Measurements from ENCODE around the gene ASH1L. TPM values are rescaled to one million over a fixed set of nuclear protein-coding genes. Genes with fewer than 3 reads are reported as not detected.
"Not testable (repeated sequence)": the region's sequence is repeated elsewhere in the genome, so short reads cannot be mapped to it uniquely, and the experiment has no call there.

Gene ASH1L
- polyA plus RNA-seq, 1 donor, result 30.1 TPM

- H3K36me3 ChIP-seq (ENCODE audit: control insufficient read depth, insufficient read depth, low read length), result peaks cover 5% of the 10 kb centered on the region
These were observed 44.1 kb downstream of the ASH1L start for GRCh38 chr1:155518484-155518883.

GRCh38 chr1:155514582-155515187 lies 47.9 kb downstream of the ASH1L start:
- H3K4me1 ChIP-seq (ENCODE audit: control insufficient read depth, insufficient read depth, low read length), result no peaks in the 10 kb centered on the region
- H3K36me3 ChIP-seq (ENCODE audit: control insufficient read depth, insufficient read depth, low read length), result peaks cover 17% of the 10 kb centered on the region
- no peaks in the 10 kb centered on the region for H3K9me3 ChIP-seq (ENCODE audit: control insufficient read depth, low read depth, low read length)
- no peak for DNase-seq
- H3K4me3 ChIP-seq (ENCODE audit: low read length), result no peak overlapping the region
- WGBS (ENCODE audit: insufficient coverage, low lambda C conversion rate), result 82% methylated on average over 2 of the region's 14 CpGs
- no peaks in the 10 kb centered on the region for H3K27me3 ChIP-seq (ENCODE audit: control insufficient read depth, insufficient read depth, low read length)
- H3K27ac ChIP-seq (ENCODE audit: low read length), result no peak overlapping the region

More at GRCh38 chr1:155518484-155518883, 44.1 kb downstream of the ASH1L start:
- H3K9me3 ChIP-seq (ENCODE audit: control insufficient read depth, low read depth, low read length), result no peaks in the 10 kb centered on the region
- no peak overlapping the region for H3K27ac ChIP-seq (ENCODE audit: low read length)
- no peak for DNase-seq
- no peaks in the 10 kb centered on the region for H3K27me3 ChIP-seq (ENCODE audit: control insufficient read depth, insufficient read depth, low read length)
- WGBS (ENCODE audit: insufficient coverage, low lambda C conversion rate), result 84% methylated on average over 3 of the region's 4 CpGs
- no peak overlapping the region for H3K4me3 ChIP-seq (ENCODE audit: low read length)
- H3K4me1 ChIP-seq (ENCODE audit: control insufficient read depth, insufficient read depth, low read length), result no peaks in the 10 kb centered on the region

GRCh38 chr1:155513300-155513916 lies 49.2 kb downstream of the ASH1L start:
- Histone ChIP-seq H3K27ac (ENCODE audit: low read length) (no peak overlapping the region), H3K9me3 (ENCODE audit: control insufficient read depth, low read depth, low read length) (no peaks in the 10 kb centered on the region), H3K27me3 (ENCODE audit: control insufficient read depth, insufficient read depth, low read length) (no peaks in the 10 kb centered on the region), H3K36me3 (ENCODE audit: control insufficient read depth, insufficient read depth, low read length) (peaks cover 17% of the 10 kb centered on the region), H3K4me3 (ENCODE audit: low read length) (no peak overlapping the region), H3K4me1 (ENCODE audit: control insufficient read depth, insufficient read depth, low read length) (no peaks in the 10 kb centered on the region)
- no CpG with 5 or more reads among the region's 3 CpGs for WGBS (ENCODE audit: insufficient coverage, low lambda C conversion rate)
- no peak for DNase-seq

GRCh38 chr1:155511385-155511784 lies 51.2 kb downstream of the ASH1L start:
- H3K36me3 ChIP-seq (ENCODE audit: control insufficient read depth, insufficient read depth, low read length), result peaks cover 18% of the 10 kb centered on the region

GRCh38 chr1:155509064-155509463 lies 53.5 kb downstream of the ASH1L start:
- Histone ChIP-seq H3K36me3 (ENCODE audit: control insufficient read depth, insufficient read depth, low read length) (peaks cover 18% of the 10 kb centered on the region), H3K9me3 (ENCODE audit: control insufficient read depth, low read depth, low read length) (no peaks in the 10 kb centered on the region), H3K4me1 (ENCODE audit: control insufficient read depth, insufficient read depth, low read length) (no peaks in the 10 kb centered on the region), H3K27ac (ENCODE audit: low read length) (no peak overlapping the region), H3K27me3 (ENCODE audit: control insufficient read depth, insufficient read depth, low read length) (no peaks in the 10 kb centered on the region), H3K4me3 (ENCODE audit: low read length) (no peak overlapping the region)
- WGBS (ENCODE audit: insufficient coverage, low lambda C conversion rate), result no CpG with 5 or more reads among the region's 2 CpGs
- DNase-seq, result no peak

More at GRCh38 chr1:155511385-155511784, 51.2 kb downstream of the ASH1L start:
- not testable (repeated sequence) for DNase-seq; H3K27me3 ChIP-seq (ENCODE audit: control insufficient read depth, insufficient read depth, low read length); H3K4me3 ChIP-seq (ENCODE audit: low read length); H3K27ac ChIP-seq (ENCODE audit: low read length); H3K9me3 ChIP-seq (ENCODE audit: control insufficient read depth, low read depth, low read length); H3K4me1 ChIP-seq (ENCODE audit: control insufficient read depth, insufficient read depth, low read length)
- WGBS (ENCODE audit: insufficient coverage, low lambda C conversion rate), result no CpG with 5 or more reads among the region's 6 CpGs

- WGBS (ENCODE audit: insufficient coverage, low lambda C conversion rate), result no CpG with 5 or more reads among the region's 2 CpGs
- Histone ChIP-seq H3K4me3 (ENCODE audit: low read length) (no peak overlapping the region), H3K4me1 (ENCODE audit: control insufficient read depth, insufficient read depth, low read length) (no peaks in the 10 kb centered on the region), H3K36me3 (ENCODE audit: control insufficient read depth, insufficient read depth, low read length) (peaks cover 15% of the 10 kb centered on the region), H3K27me3 (ENCODE audit: control insufficient read depth, insufficient read depth, low read length) (no peaks in the 10 kb centered on the region), H3K9me3 (ENCODE audit: control insufficient read depth, low read depth, low read length) (no peaks in the 10 kb centered on the region), H3K27ac (ENCODE audit: low read length) (no peak overlapping the region)
- no peak for DNase-seq
These were observed 54.7 kb downstream of the ASH1L start for GRCh38 chr1:155507945-155508344.

- not testable (repeated sequence) for H3K4me3 ChIP-seq (ENCODE audit: low read length); H3K27me3 ChIP-seq (ENCODE audit: control insufficient read depth, insufficient read depth, low read length); H3K27ac ChIP-seq (ENCODE audit: low read length); H3K9me3 ChIP-seq (ENCODE audit: control insufficient read depth, low read depth, low read length); H3K4me1 ChIP-seq (ENCODE audit: control insufficient read depth, insufficient read depth, low read length); DNase-seq; H3K36me3 ChIP-seq (ENCODE audit: control insufficient read depth, insufficient read depth, low read length)
- WGBS (ENCODE audit: insufficient coverage, low lambda C conversion rate), result no CpG with 5 or more reads among the region's 3 CpGs
These were observed 56.6 kb downstream of the ASH1L start for GRCh38 chr1:155505963-155506362.

- Histone ChIP-seq H3K4me3 (ENCODE audit: low read length) (no peak overlapping the region), H3K36me3 (ENCODE audit: control insufficient read depth, insufficient read depth, low read length) (peaks cover 3% of the 10 kb centered on the region), H3K27me3 (ENCODE audit: control insufficient read depth, insufficient read depth, low read length) (no peaks in the 10 kb centered on the region), H3K9me3 (ENCODE audit: control insufficient read depth, low read depth, low read length) (no peaks in the 10 kb centered on the region), H3K4me1 (ENCODE audit: control insufficient read depth, insufficient read depth, low read length) (peaks cover 7% of the 10 kb centered on the region), H3K27ac (ENCODE audit: low read length) (no peak overlapping the region)
- DNase-seq, result no peak
- WGBS (ENCODE audit: insufficient coverage, low lambda C conversion rate), result no CpG with 5 or more reads among the region's 5 CpGs
These were observed 58.4 kb downstream of the ASH1L start for GRCh38 chr1:155504207-155504606.

GRCh38 chr1:155499953-155500639 lies 62.5 kb downstream of the ASH1L start:
- DNase-seq, result peak; percentile 55 to 74
- H3K4me1 ChIP-seq (ENCODE audit: control insufficient read depth, insufficient read depth, low read length), result peaks cover 7% of the 10 kb centered on the region
- H3K27me3 ChIP-seq (ENCODE audit: control insufficient read depth, insufficient read depth, low read length), result no peaks in the 10 kb centered on the region
- H3K4me3 ChIP-seq (ENCODE audit: low read length), result no peak overlapping the region
- H3K27ac ChIP-seq (ENCODE audit: low read length), result no peak overlapping the region
- H3K36me3 ChIP-seq (ENCODE audit: control insufficient read depth, insufficient read depth, low read length), result no peaks in the 10 kb centered on the region
- H3K9me3 ChIP-seq (ENCODE audit: control insufficient read depth, low read depth, low read length), result no peaks in the 10 kb centered on the region
- WGBS (ENCODE audit: insufficient coverage, low lambda C conversion rate), result no CpG with 5 or more reads among the region's 5 CpGs

GRCh38 chr1:155499263-155499662 lies 63.3 kb downstream of the ASH1L start:
- DNase-seq, result no peak
- H3K4me1 ChIP-seq (ENCODE audit: control insufficient read depth, insufficient read depth, low read length), result peaks cover 7% of the 10 kb centered on the region
- no peak overlapping the region for H3K27ac ChIP-seq (ENCODE audit: low read length)
- WGBS (ENCODE audit: insufficient coverage, low lambda C conversion rate), result no CpG with 5 or more reads among the region's 1 CpG
- no peaks in the 10 kb centered on the region for H3K27me3 ChIP-seq (ENCODE audit: control insufficient read depth, insufficient read depth, low read length)
- no peaks in the 10 kb centered on the region for H3K36me3 ChIP-seq (ENCODE audit: control insufficient read depth, insufficient read depth, low read length)
- H3K9me3 ChIP-seq (ENCODE audit: control insufficient read depth, low read depth, low read length), result no peaks in the 10 kb centered on the region
- H3K4me3 ChIP-seq (ENCODE audit: low read length), result no peak overlapping the region

All from large intestine (tissue), 3 donors.